HG03432 (cell line): ENCODE measurements around the gene PLCD3.
"Not testable (repeated sequence)": the region's sequence is repeated elsewhere in the genome, so short reads cannot be mapped to it uniquely, and the experiment has no call there.

Experiments used
- ATAC-seq: cut with Tn5 transposase; IDR thresholded peaks from one replicate; pipeline ENCODE4 v1.9.1; 2021; ENCODE audit warnings: mild to moderate bottlenecking, moderate library complexity; ENCODE audit not compliant: unreplicated experiment

The PLCD3 gene

GRCh38 chr17:45135192-45135977 is 3.1 kb upstream of the PLCD3 start, which contains the start of gene ACBD4:
TSS of gene ACBD4 (plus strand) at chr17:45135687. CDS start at chr17:45136145, 458 bp downstream.
- ATAC-seq = peak; percentile 76

GRCh38 chr17:45132572-45133463 is 503 bp upstream of the PLCD3 start:
- peak; percentile 38 for ATAC-seq

GRCh38 chr17:45131616-45132319 is 547 bp downstream of the PLCD3 start:
- ATAC-seq = peak; percentile 9

- no peak for ATAC-seq
These were observed 1.4 kb downstream of the PLCD3 start for GRCh38 chr17:45130681-45131615.

- ATAC-seq = no peak
These were observed 2.2 kb downstream of the PLCD3 start for GRCh38 chr17:45129940-45130680.

GRCh38 chr17:45129426-45129939 is 2.8 kb downstream of the PLCD3 start:
- ATAC-seq = no peak

GRCh38 chr17:45128989-45129388 is 3.3 kb downstream of the PLCD3 start:
- no peak for ATAC-seq

- no peak for ATAC-seq
These were observed 4.0 kb downstream of the PLCD3 start for GRCh38 chr17:45128331-45128730.

GRCh38 chr17:45127548-45128300 is 4.6 kb downstream of the PLCD3 start:
- ATAC-seq = no peak

- no peak for ATAC-seq
These were observed 5.1 kb downstream of the PLCD3 start for GRCh38 chr17:45127207-45127547.

GRCh38 chr17:45125509-45125908 is 6.8 kb downstream of the PLCD3 start:
- ATAC-seq = no peak

- not testable (repeated sequence) for ATAC-seq
These were observed 7.6 kb downstream of the PLCD3 start for GRCh38 chr17:45124797-45125122.

GRCh38 chr17:45123930-45124796 is 8.2 kb downstream of the PLCD3 start:
- no peak for ATAC-seq

- no peak for ATAC-seq
These were observed 9.1 kb downstream of the PLCD3 start for GRCh38 chr17:45123076-45123770.

GRCh38 chr17:45121055-45121454 is 11.3 kb downstream of the PLCD3 start:
- no peak for ATAC-seq

- no peak for ATAC-seq
These were observed 11.8 kb downstream of the PLCD3 start for GRCh38 chr17:45120558-45120957.

- no peak for ATAC-seq
These were observed 12.4 kb downstream of the PLCD3 start for GRCh38 chr17:45119964-45120363.
